Measurements from ENCODE around the gene NFIA. TPM values are rescaled to one million over a fixed set of nuclear protein-coding genes. Genes with fewer than 3 reads are reported as not detected.

The NFIA gene
- total and polyA plus RNA-seq, 2 of the 13 experiments (the other 11 are each of a cell fraction or from before 2014, with no cell fraction given) = 14.7 to 28.5 TPM

- no peak for TF ChIP-seq ZNF142 (CRISPR knock-in tag; IDR thresholded peaks at IDR 0.05)
- TF ChIP-seq ZNF563 (CRISPR knock-in tag; IDR thresholded peaks at IDR 0.05) = no peak
- TF ChIP-seq PHF8 (CRISPR knock-in tag; IDR thresholded peaks at IDR 0.05) = no peak
- TF ChIP-seq, protein P1, sequence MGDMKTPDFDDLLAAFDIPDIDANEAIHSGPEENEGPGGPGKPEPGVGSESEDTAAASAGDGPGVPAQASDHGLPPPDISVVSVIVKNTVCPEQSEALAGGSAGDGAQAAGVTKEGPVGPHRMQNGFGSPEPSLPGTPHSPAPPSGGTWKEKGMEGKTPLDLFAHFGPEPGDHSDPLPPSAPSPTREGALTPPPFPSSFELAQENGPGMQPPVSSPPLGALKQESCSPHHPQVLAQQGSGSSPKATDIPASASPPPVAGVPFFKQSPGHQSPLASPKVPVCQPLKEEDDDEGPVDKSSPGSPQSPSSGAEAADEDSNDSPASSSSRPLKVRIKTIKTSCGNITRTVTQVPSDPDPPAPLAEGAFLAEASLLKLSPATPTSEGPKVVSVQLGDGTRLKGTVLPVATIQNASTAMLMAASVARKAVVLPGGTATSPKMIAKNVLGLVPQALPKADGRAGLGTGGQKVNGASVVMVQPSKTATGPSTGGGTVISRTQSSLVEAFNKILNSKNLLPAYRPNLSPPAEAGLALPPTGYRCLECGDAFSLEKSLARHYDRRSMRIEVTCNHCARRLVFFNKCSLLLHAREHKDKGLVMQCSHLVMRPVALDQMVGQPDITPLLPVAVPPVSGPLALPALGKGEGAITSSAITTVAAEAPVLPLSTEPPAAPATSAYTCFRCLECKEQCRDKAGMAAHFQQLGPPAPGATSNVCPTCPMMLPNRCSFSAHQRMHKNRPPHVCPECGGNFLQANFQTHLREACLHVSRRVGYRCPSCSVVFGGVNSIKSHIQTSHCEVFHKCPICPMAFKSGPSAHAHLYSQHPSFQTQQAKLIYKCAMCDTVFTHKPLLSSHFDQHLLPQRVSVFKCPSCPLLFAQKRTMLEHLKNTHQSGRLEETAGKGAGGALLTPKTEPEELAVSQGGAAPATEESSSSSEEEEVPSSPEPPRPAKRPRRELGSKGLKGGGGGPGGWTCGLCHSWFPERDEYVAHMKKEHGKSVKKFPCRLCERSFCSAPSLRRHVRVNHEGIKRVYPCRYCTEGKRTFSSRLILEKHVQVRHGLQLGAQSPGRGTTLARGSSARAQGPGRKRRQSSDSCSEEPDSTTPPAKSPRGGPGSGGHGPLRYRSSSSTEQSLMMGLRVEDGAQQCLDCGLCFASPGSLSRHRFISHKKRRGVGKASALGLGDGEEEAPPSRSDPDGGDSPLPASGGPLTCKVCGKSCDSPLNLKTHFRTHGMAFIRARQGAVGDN (CRISPR knock-in tag; IDR thresholded peaks at IDR 0.05) = no peak
- TF ChIP-seq ZBTB7B (CRISPR knock-in tag; IDR thresholded peaks at IDR 0.05) = no peak
- TF ChIP-seq PHF5A (CRISPR knock-in tag; IDR thresholded peaks at IDR 0.05; ENCODE audit: low read depth, unreplicated experiment) = no peak
- TF ChIP-seq, protein P2, sequence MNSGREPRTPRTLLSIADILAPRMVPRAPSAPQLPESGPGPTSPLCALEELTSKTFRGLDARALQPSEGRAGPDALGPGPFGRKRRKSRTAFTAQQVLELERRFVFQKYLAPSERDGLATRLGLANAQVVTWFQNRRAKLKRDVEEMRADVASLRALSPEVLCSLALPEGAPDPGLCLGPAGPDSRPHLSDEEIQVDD (CRISPR knock-in tag; IDR thresholded peaks at IDR 0.05; ENCODE audit: borderline replicate concordance) = no peak
- TF ChIP-seq RARG (CRISPR knock-in tag; IDR thresholded peaks at IDR 0.05; ENCODE audit: low read depth) = no peak
- TF ChIP-seq ZMYM2 (CRISPR knock-in tag; IDR thresholded peaks at IDR 0.05) = no peak
- TF ChIP-seq SUZ12 (IDR thresholded peaks at IDR 0.05; ENCODE audit: low read depth, low read length) = no peak
- TF ChIP-seq ZNF737 (CRISPR knock-in tag; IDR thresholded peaks at IDR 0.05; ENCODE audit: borderline replicate concordance) = no peak
- TF ChIP-seq RFX5 (IDR thresholded peaks at IDR 0.05; ENCODE audit: low read depth, low read length) = no peak
- TF ChIP-seq ZBTB34 (CRISPR knock-in tag; IDR thresholded peaks at IDR 0.05) = no peak
- TF ChIP-seq SSRP1 (CRISPR knock-in tag; IDR thresholded peaks at IDR 0.05) = no peak
- no peak for TF ChIP-seq DNMT1 (CRISPR knock-in tag; IDR thresholded peaks at IDR 0.05)
- no peak for TF ChIP-seq ZBTB20 (CRISPR knock-in tag; IDR thresholded peaks at IDR 0.05; ENCODE audit: borderline replicate concordance, low read depth)
- peak; percentile 40; the same call in 1 of the 2 replicates for TF ChIP-seq TARDBP (CRISPR knock-in tag; IDR thresholded peaks at IDR 0.05)
- no peak for TF ChIP-seq MYC (CRISPR knock-in tag; IDR thresholded peaks at IDR 0.05; ENCODE audit: borderline replicate concordance)
- no peak for TF ChIP-seq KLF13 (CRISPR knock-in tag; IDR thresholded peaks at IDR 0.05)
- TF ChIP-seq RELA (CRISPR knock-in tag; IDR thresholded peaks at IDR 0.05) = no peak
- TF ChIP-seq CHD4 (IDR thresholded peaks at IDR 0.05; ENCODE audit: borderline replicate concordance, low read length) = no peak
Observed at GRCh38 chr1:61338899-61339298, 256.5 kb downstream of the NFIA start (continued).
